ENCODE data around the gene ANKRD33B.

The ANKRD33B gene

DNA sequence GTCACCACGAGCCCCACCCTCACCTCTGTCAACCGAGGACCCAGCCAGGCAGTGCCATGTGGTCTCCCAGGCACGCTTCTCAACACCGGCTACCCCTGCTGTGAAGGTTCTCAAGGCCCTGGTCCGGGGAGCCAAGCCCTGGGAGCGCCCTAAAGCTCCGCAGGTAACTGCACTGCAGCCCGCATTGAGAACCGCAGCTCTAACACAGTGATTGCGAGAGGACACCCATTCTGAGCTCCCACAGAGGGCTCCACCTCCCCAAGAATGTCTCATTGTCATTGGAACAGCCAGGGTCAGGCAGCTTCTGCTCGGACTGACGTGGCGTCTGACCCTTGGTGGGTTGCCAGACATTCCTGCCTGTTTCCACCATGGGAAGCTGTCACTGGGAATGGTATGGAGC is 88.3 kb downstream of the ANKRD33B start:
- no peak overlapping the region for H3K4me3 ChIP-seq (ENCODE audit: low read depth in 1 of 2, low read length in 1 of 2)
- H3K27ac ChIP-seq: no peak overlapping the region
- no peaks in the 10 kb centered on the region for H3K27me3 ChIP-seq
- no peaks in the 10 kb centered on the region for H3K4me1 ChIP-seq (ENCODE audit: control insufficient read depth in 1 of 2, insufficient read depth in 1 of 2, low read depth in 1 of 2, low read length in 1 of 2)
- no peaks in the 10 kb centered on the region for H3K9me3 ChIP-seq
- H3K36me3 ChIP-seq: peaks cover 76% of the 10 kb centered on the region
- no peak for TF ChIP-seq CTCF (IDR thresholded peaks at IDR 0.05)

- Histone ChIP-seq H3K27me3 (no peaks in the 10 kb centered on the region), H3K4me3 (ENCODE audit: low read depth in 1 of 2, low read length in 1 of 2) (no peak overlapping the region)
These were observed 88.7 kb downstream of the ANKRD33B start for GRCh38 chr5:10652606-10653005.

GRCh38 chr5:10653043-10653442 is 89.2 kb downstream of the ANKRD33B start:
- no peak for TF ChIP-seq CTCF (IDR thresholded peaks at IDR 0.05)
- Histone ChIP-seq H3K36me3 (peaks cover 76% of the 10 kb centered on the region), H3K9me3 (no peaks in the 10 kb centered on the region), H3K4me1 (ENCODE audit: control insufficient read depth in 1 of 2, insufficient read depth in 1 of 2, low read depth in 1 of 2, low read length in 1 of 2) (no peaks in the 10 kb centered on the region), H3K4me3 (ENCODE audit: low read depth in 1 of 2, low read length in 1 of 2) (no peak overlapping the region), H3K27ac (no peak overlapping the region), H3K27me3 (no peaks in the 10 kb centered on the region)

More at GRCh38 chr5:10652606-10653005, 88.7 kb downstream of the ANKRD33B start:
- Histone ChIP-seq H3K27ac (no peak overlapping the region), H3K9me3 (no peaks in the 10 kb centered on the region), H3K36me3 (peaks cover 76% of the 10 kb centered on the region), H3K4me1 (ENCODE audit: control insufficient read depth in 1 of 2, insufficient read depth in 1 of 2, low read depth in 1 of 2, low read length in 1 of 2) (no peaks in the 10 kb centered on the region)
- TF ChIP-seq CTCF (IDR thresholded peaks at IDR 0.05): no peak

GRCh38 chr5:10653751-10654400 is 90.0 kb downstream of the ANKRD33B start:
- Histone ChIP-seq H3K4me3 (ENCODE audit: low read depth in 1 of 2, low read length in 1 of 2) (no peak overlapping the region), H3K36me3 (peaks cover 75% of the 10 kb centered on the region), H3K27me3 (no peaks in the 10 kb centered on the region), H3K27ac (no peak overlapping the region), H3K4me1 (ENCODE audit: control insufficient read depth in 1 of 2, insufficient read depth in 1 of 2, low read depth in 1 of 2, low read length in 1 of 2) (no peaks in the 10 kb centered on the region), H3K9me3 (no peaks in the 10 kb centered on the region)
- TF ChIP-seq CTCF (IDR thresholded peaks at IDR 0.05): no peak

DNA sequence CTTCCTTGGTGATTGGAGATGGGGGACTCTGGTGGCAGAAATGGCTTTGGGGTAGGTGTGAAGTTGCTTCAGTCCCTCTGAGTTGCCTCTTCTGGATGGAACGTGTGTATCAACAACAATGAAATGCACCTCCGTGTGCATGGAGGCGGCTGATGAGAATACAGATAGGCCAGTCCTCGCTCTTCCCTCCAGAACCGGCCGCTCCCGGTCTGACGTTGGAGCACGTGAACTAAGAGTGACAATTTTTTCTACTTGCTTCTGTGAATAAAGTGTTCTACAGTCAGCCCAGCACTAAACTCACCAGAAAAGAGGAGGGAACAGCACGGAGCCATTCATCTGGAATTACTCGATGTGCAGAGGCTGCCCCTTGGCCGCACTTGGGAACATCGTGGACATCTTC is 90.7 kb downstream of the ANKRD33B start:
- no peak for TF ChIP-seq CTCF (IDR thresholded peaks at IDR 0.05)
- H3K4me3 ChIP-seq (ENCODE audit: low read depth in 1 of 2, low read length in 1 of 2): no peak overlapping the region
- no peaks in the 10 kb centered on the region for H3K9me3 ChIP-seq
- H3K4me1 ChIP-seq (ENCODE audit: control insufficient read depth in 1 of 2, insufficient read depth in 1 of 2, low read depth in 1 of 2, low read length in 1 of 2): no peaks in the 10 kb centered on the region
- no peak overlapping the region for H3K27ac ChIP-seq
- H3K27me3 ChIP-seq: no peaks in the 10 kb centered on the region
- peaks cover 69% of the 10 kb centered on the region for H3K36me3 ChIP-seq
